Esophagus muscularis mucosa (tissue), 4 donors: Measurements from ENCODE around the gene ESR2. TPM values are rescaled to one million over a fixed set of nuclear protein-coding genes. Genes with fewer than 3 reads are reported as not detected.
"Not testable (repeated sequence)": the region's sequence is repeated elsewhere in the genome, so short reads cannot be mapped to it uniquely, and the experiment has no call there.

Experiments used
- DNase-seq: peaks from one replicate; pipeline ENCODE4 v3.0.0-alpha.2; 2017; ENCODE audit errors: extremely low spot score
- H3K27ac ChIP-seq, 4 donors: fragments of 200-600 bp; sonication (generic); replicated peaks in 1 of 4; 1 replicate in 3 of 4; 2 replicates in 1 of 4; pipeline ENCODE4 v1.5.1; 2016 to 2019; ENCODE audit warnings: mild to moderate bottlenecking in 1 of 4
- H3K27me3 ChIP-seq, 4 donors: fragments of 200-600 bp; sonication (generic); one replicate each; pipeline versions ENCODE4 v1.5.1 to v1.6.0; 2016 to 2019
- H3K36me3 ChIP-seq, 4 donors: fragments of 200-600 bp; sonication (generic); one replicate each; pipeline ENCODE4 v1.5.1; 2016 to 2019
- H3K4me1 ChIP-seq, 4 donors: fragments of 200-600 bp; sonication (generic); one replicate each; pipeline ENCODE4 v1.5.1; 2016 to 2019
- H3K4me3 ChIP-seq, 4 donors: fragments of 200-600 bp; sonication (generic); 1 replicate in 2 of 4; 2 replicates in 2 of 4; pipeline ENCODE4 v1.5.1; 2016 to 2019; ENCODE audit warnings: mild to moderate bottlenecking in 4 of 4, moderate library complexity in 1 of 4
- H3K9me3 ChIP-seq, 4 donors: fragments of 200-600 bp; sonication (generic); 1 replicate in 3 of 4; 2 replicates in 1 of 4; pipeline ENCODE4 v1.5.1; 2016 to 2019
- EP300 ChIP-seq: sonication (generic); formaldehyde crosslinking; IDR thresholded peaks from one replicate; pipeline ENCODE4 v1.6.1; 2017; ENCODE audit warnings: antibody characterized with exemption
- POLR2A ChIP-seq: fragments of 450-650 bp; IDR thresholded peaks from one replicate; pipeline ENCODE4 v1.6.1; 2017; ENCODE audit warnings: antibody characterized with exemption, moderate library complexity, mild to moderate bottlenecking, low read depth
- POLR2AphosphoS5 ChIP-seq, 2 donors: sonication (generic); formaldehyde crosslinking; IDR thresholded peaks; one replicate each; pipeline ENCODE4 v1.6.1; 2017; ENCODE audit warnings: antibody characterized with exemption in 2 of 2
- WGBS: methylation state at CpG from one replicate; pipeline ENCODE4 v1.1.5; 2018; 5-methylcytosine and 5-hydroxymethylcytosine counted together
- intact Hi-C: fragments of 100-400 bp; cut with DNase I; formaldehyde crosslinking; loops from one replicate; pipeline ENCODE4 v1.15.1; 2023
- total RNA-seq, 4 donors: library from RNA; depleted of rRNA; stranded (reverse); fragments of >200 nt; gene quantifications; one replicate each; pipeline versions ENCODE4 v1.1.0 to v1.2.1, GENCODE V29; 2016
- TF ChIP-seq, protein P1 (sequence below), 3 experiments: fragments of 200-600 bp in 2 of 3; fragments of 450-650 bp in 1 of 3; sonication (generic) in 2 of 3; IDR thresholded peaks; one replicate each; pipeline ENCODE4 v1.5.1; 2017 to 2019; ENCODE audit warnings: antibody characterized with exemption in 3 of 3, mild to moderate bottlenecking in 2 of 3, moderate library complexity in 1 of 3

Gene ESR2
- total RNA-seq, 4 donors from 2014 or later, result 0.29 to 0.83 (median 0.42) TPM; not detected in 1

DNA sequence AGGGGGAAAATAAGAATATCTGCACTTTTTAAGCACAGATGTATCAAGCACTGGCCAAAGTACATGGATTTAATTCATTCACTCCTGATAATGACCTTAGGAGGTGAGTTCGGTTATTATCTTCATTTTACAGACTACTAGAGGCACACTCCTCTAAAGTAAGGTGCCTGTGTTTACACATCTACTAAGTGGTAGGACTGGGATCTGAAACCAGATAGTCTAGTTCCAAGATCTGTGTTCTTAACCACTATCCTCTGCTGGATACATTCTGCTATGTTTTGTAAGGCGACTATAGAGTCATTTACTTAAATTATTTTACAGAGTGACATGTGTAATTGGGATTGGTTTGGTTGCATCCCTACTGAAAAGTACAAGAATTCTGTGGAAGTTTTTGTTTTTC, 175.3 kb downstream of the ESR2 start:
- peaks cover 0 to 78% (median 45%) of the 10 kb centered on the region in 4 donors for H3K36me3 ChIP-seq
- intact Hi-C loops, result loop anchor here (10.0 kb wide), 1 partner anchor 104 kb away; no protein-coding TSS in a partner anchor
- no peaks in the 10 kb centered on the region for H3K9me3 ChIP-seq
- H3K27me3 ChIP-seq, result no peaks in the 10 kb centered on the region
- H3K4me3 ChIP-seq, result no peak overlapping the region
- H3K27ac ChIP-seq, result peak overlapping the region in 2 of 4 donors; percentile 54 to 73
- 93% methylated on average over 2 of the region's 2 CpGs for WGBS
- H3K4me1 ChIP-seq, result peaks cover 6 to 12% (median 7%) of the 10 kb centered on the region in 4 donors
- no peak for DNase-seq
- no peak for TF ChIP-seq POLR2AphosphoS5 (IDR thresholded peaks at IDR 0.05)
- no peak for TF ChIP-seq POLR2A
- TF ChIP-seq, protein P1, sequence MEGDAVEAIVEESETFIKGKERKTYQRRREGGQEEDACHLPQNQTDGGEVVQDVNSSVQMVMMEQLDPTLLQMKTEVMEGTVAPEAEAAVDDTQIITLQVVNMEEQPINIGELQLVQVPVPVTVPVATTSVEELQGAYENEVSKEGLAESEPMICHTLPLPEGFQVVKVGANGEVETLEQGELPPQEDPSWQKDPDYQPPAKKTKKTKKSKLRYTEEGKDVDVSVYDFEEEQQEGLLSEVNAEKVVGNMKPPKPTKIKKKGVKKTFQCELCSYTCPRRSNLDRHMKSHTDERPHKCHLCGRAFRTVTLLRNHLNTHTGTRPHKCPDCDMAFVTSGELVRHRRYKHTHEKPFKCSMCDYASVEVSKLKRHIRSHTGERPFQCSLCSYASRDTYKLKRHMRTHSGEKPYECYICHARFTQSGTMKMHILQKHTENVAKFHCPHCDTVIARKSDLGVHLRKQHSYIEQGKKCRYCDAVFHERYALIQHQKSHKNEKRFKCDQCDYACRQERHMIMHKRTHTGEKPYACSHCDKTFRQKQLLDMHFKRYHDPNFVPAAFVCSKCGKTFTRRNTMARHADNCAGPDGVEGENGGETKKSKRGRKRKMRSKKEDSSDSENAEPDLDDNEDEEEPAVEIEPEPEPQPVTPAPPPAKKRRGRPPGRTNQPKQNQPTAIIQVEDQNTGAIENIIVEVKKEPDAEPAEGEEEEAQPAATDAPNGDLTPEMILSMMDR (IDR thresholded peaks at IDR 0.05), result no peak
- no peak for TF ChIP-seq EP300

DNA sequence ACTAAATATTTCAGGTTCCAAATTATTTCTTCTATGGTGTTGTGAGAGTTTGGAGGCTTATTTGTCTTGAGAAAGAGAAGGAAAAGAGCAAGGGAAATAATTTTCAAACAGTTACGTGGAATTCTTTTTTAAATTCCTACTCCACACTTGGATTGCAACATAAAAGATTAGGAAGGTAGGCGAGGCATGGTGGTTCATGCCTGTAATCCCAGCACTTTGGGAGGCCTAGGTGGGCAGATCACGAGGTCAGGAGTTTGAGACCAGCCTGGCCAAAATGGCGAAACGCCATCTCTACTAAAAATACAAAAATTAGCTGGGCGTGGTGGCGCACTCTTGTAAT, 175.8 kb downstream of the ESR2 start:
- H3K9me3 ChIP-seq, DNase-seq, H3K4me3 ChIP-seq, H3K27me3 ChIP-seq: not testable (repeated sequence)
- Histone ChIP-seq H3K27ac (peak overlapping the region; percentile 18 to 73 (median 52)), H3K36me3 (peaks cover under 1 to 76% (median 46%) of the 10 kb centered on the region in 4 donors), H3K4me1 (peaks cover 6 to 15% (median 7%) of the 10 kb centered on the region in 4 donors)
- intact Hi-C loops, result loop anchor here (10.0 kb wide), 1 partner anchor 104 kb away; no protein-coding TSS in a partner anchor
- WGBS, result 88% methylated on average over 7 of the region's 7 CpGs

DNA sequence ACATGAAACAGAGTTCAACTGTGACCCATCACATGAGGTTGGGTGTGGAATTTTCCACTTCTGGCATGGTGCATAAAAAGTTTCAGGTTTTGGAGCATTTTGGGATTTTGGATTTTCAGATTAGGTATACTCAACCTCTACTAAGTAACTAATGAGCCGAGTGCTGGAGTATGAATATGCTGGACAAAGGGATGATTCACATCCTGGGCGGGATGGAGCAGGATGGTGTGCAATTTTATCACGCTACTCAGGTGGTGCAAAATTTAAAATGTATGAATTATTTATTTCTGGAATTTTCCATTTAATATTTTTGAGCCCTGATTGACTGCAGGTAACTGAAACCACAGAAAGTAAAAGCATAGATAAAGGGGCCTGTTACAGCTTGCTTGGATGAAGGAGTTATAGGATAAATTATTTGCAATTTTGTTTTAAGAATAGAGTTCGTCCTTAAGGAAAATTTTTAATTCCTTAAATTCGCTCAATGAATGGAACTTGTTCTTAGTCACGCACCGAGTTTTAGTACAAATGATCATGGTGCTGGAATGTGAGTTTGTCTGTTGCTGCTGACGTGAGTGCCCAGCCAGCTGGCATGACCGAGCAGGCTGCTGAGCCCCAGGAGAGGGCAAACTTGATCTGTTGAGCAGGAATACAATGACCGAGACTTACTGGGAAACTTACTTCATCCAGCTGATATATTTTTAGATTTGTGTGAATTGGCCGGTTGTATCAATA, 176.3 kb downstream of the ESR2 start:
- no peak for DNase-seq
- Histone ChIP-seq H3K36me3 (peaks cover 4 to 76% (median 48%) of the 10 kb centered on the region in 4 donors), H3K9me3 (no peaks in the 10 kb centered on the region), H3K27ac (peak overlapping the region; percentile 51 to 73 (median 60)), H3K4me1 (peaks cover 6 to 20% (median 7%) of the 10 kb centered on the region in 4 donors), H3K27me3 (no peaks in the 10 kb centered on the region), H3K4me3 (no peak overlapping the region)
- TF ChIP-seq, protein P1 (IDR thresholded peaks at IDR 0.05), result peak in 1 of 3 experiments; percentile 6
- peak; percentile 62 for TF ChIP-seq EP300
- peak; percentile 41 to 57 for TF ChIP-seq POLR2AphosphoS5 (IDR thresholded peaks at IDR 0.05)
- TF ChIP-seq POLR2A, result no peak
- intact Hi-C loops, result loop anchor here (10.0 kb wide), 1 partner anchor 103 kb away; no protein-coding TSS in a partner anchor
- WGBS, result 75% methylated on average over 11 of the region's 11 CpGs

DNA sequence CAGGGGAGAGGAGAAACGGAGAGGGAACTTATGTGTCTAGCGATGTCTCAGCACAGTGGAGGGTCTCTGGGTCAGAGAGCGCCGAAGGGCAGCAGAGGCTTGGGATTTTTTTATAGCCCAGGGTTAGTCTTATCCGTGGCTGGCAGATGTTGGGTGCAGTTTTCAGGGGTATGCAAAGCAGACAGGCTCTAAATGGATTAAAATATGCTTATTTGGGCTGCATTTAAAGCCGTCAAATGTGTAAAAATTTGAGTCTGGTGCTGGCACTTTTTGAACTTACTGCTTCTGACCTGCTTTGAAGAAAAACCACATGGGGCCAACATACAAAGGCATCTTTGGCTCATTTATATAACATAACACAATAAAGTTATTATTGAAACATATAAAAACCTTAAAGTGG, 178.8 kb downstream of the ESR2 start:
- no peaks in the 10 kb centered on the region for H3K9me3 ChIP-seq
- H3K36me3 ChIP-seq, result peaks cover 4 to 68% (median 31%) of the 10 kb centered on the region in 4 donors
- TF ChIP-seq, protein P1 (IDR thresholded peaks at IDR 0.05), result no peak
- TF ChIP-seq POLR2A (no peak), EP300 (no peak), POLR2AphosphoS5 (IDR thresholded peaks at IDR 0.05) (no peak)
- peaks cover 6 to 22% (median 7%) of the 10 kb centered on the region in 4 donors for H3K4me1 ChIP-seq
- intact Hi-C loops, result loop anchor here (10.0 kb wide), 1 partner anchor 101 kb away; no protein-coding TSS in a partner anchor
- DNase-seq, result no peak
- no peaks in the 10 kb centered on the region for H3K27me3 ChIP-seq
- H3K4me3 ChIP-seq, result no peak overlapping the region
- no peak overlapping the region for H3K27ac ChIP-seq
- 89% methylated on average over 6 of the region's 6 CpGs for WGBS

DNA sequence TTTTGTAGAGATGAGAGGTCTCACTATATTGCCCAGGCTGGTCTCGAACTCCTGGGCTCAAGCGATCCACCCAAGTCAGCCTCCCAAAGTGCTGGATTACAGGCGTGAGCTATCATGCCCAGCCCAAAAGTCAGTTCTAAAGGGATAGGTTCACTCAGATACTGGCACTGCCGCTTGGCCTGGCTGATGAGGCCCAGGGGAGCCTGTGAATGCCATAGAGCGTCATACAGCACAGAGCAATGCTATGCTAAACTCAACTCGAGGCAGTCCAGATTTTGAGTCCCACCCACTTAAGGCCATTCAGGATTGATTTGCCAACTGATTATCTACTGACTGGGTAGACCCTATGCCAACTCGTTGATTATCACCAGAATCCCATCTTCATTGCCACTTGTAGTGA, 179.4 kb downstream of the ESR2 start:
- no peak for DNase-seq
- intact Hi-C loops, result loop anchor here (10.0 kb wide), 1 partner anchor 100 kb away; no protein-coding TSS in a partner anchor
- peaks cover 6 to 25% (median 7%) of the 10 kb centered on the region in 4 donors for H3K4me1 ChIP-seq
- no peak overlapping the region for H3K4me3 ChIP-seq
- 96% methylated on average over 6 of the region's 7 CpGs for WGBS
- TF ChIP-seq, protein P1 (IDR thresholded peaks at IDR 0.05), result no peak
- TF ChIP-seq EP300 (no peak), POLR2A (no peak), POLR2AphosphoS5 (IDR thresholded peaks at IDR 0.05) (no peak)
- H3K27ac ChIP-seq, result no peak overlapping the region
- peaks cover 4 to 68% (median 29%) of the 10 kb centered on the region in 4 donors for H3K36me3 ChIP-seq
- H3K9me3 ChIP-seq, result no peaks in the 10 kb centered on the region
- no peaks in the 10 kb centered on the region for H3K27me3 ChIP-seq
